ENCODE data around the gene NPHP4. TPM values are rescaled to one million over a fixed set of nuclear protein-coding genes. Genes with fewer than 3 reads are reported as not detected.

NPHP4 gene
- total RNA-seq, 6 experiments from 2014 or later, result 1.5 to 6.0 (median 2.0) TPM

GRCh38 chr1:6030132-6030531, 37.9 kb upstream of the NPHP4 start:
- intact Hi-C loops (cut with DNase I), result no loop called here

DNA sequence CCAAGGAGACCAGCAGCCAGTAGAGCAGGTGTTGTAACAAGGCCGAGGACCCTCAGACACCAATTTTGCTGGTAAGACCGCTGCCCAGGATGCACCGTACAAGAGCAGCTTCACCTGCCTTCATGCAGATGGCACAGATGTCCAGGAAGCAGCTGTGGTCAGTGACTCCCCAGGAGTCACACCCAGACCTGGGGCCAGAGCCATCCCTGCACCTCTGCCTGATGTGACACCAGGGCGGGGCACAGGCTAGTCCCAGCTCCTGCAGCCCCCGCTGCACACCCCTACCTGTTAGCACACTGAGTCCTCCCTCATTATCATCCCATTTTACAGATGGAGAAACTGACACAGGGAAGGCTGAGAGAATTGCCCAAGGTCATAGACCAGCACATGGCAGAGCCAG, 37.1 kb upstream of the NPHP4 start:
- H3K4me1 ChIP-seq, result no peaks in the 10 kb centered on the region
- DNase-seq (no peak), ATAC-seq (no peak)
- no peaks in the 10 kb centered on the region for H3K27me3 ChIP-seq
- no peak overlapping the region for H3K27ac ChIP-seq
- WGBS (ENCODE audit: insufficient coverage, low coverage, low lambda C conversion rate, missing lambda C conversion rate), result 61% methylated on average over 2 of the region's 5 CpGs
- no peak overlapping the region for H3K4me3 ChIP-seq
- no peak for TF ChIP-seq POLR2A (IDR thresholded peaks at IDR 0.05)
- TF ChIP-seq, protein P1, sequence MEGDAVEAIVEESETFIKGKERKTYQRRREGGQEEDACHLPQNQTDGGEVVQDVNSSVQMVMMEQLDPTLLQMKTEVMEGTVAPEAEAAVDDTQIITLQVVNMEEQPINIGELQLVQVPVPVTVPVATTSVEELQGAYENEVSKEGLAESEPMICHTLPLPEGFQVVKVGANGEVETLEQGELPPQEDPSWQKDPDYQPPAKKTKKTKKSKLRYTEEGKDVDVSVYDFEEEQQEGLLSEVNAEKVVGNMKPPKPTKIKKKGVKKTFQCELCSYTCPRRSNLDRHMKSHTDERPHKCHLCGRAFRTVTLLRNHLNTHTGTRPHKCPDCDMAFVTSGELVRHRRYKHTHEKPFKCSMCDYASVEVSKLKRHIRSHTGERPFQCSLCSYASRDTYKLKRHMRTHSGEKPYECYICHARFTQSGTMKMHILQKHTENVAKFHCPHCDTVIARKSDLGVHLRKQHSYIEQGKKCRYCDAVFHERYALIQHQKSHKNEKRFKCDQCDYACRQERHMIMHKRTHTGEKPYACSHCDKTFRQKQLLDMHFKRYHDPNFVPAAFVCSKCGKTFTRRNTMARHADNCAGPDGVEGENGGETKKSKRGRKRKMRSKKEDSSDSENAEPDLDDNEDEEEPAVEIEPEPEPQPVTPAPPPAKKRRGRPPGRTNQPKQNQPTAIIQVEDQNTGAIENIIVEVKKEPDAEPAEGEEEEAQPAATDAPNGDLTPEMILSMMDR (IDR thresholded peaks at IDR 0.05), result no peak
- no peaks in the 10 kb centered on the region for H3K9me3 ChIP-seq
- H3K36me3 ChIP-seq, result no peaks in the 10 kb centered on the region
- intact Hi-C loops (cut with DNase I), result no loop called here

More at GRCh38 chr1:6030132-6030531, 37.9 kb upstream of the NPHP4 start:
- Histone ChIP-seq H3K4me1 (no peaks in the 10 kb centered on the region), H3K9me3 (no peaks in the 10 kb centered on the region), H3K36me3 (no peaks in the 10 kb centered on the region), H3K27ac (no peak overlapping the region), H3K4me3 (no peak overlapping the region), H3K27me3 (no peaks in the 10 kb centered on the region)
- ATAC-seq (no peak), DNase-seq (no peak)
- TF ChIP-seq POLR2A (IDR thresholded peaks at IDR 0.05), result no peak
- TF ChIP-seq, protein P1 (IDR thresholded peaks at IDR 0.05), result no peak
- WGBS (ENCODE audit: insufficient coverage, low coverage, low lambda C conversion rate, missing lambda C conversion rate), result 70% methylated on average over 4 of the region's 7 CpGs

DNA sequence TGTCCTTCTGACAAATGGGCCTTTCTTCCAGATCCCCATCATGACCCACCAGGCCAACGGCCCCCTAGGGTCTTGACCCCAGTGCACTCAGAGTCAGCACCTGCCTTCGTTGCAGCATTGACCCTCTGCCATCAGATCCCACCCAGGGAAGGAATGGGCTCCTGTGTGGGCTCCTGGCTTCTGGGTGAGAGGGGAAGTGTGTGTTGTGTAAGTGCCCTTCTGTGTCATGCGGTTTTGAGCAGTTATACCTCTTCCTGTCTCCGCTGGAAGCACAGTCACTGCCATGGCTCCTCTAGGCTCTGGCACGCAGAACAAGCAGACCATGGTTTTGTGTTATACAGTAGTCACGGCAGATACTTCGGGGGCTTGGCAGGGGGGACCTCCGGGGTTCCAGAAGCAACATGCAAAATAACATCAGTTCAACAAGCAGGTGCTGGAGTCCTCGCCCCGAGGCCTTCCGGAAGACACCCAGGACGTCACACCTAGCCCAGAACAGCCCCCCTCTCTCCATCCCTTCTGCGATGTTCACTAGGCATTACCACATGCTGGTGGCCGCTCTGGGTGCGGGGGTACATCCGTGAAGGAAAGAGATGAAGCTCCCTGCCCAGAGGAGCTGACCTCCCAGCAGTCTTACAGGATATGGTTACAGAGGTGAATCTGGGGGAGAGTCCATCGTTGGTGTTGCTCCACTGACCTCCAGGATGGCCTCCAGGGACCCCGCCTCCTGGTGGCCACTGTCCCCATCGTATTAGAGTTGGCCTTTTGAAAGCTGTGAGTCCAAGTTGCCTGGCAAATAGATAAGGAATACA, 36.0 kb upstream of the NPHP4 start:
- no peaks in the 10 kb centered on the region for H3K4me1 ChIP-seq
- H3K36me3 ChIP-seq, result no peaks in the 10 kb centered on the region
- H3K9me3 ChIP-seq, result no peaks in the 10 kb centered on the region
- peak overlapping the region in 2 of 3 donors; percentile 16 to 51 for H3K27ac ChIP-seq
- no peak overlapping the region for H3K4me3 ChIP-seq
- peak; percentile 26 for TF ChIP-seq POLR2A (IDR thresholded peaks at IDR 0.05)
- TF ChIP-seq, protein P1 (IDR thresholded peaks at IDR 0.05), result no peak
- intact Hi-C loops (cut with DNase I), result no loop called here
- ATAC-seq (peak; percentile 35 to 64 (median 58)), DNase-seq (peak in 2 of 3 donors; percentile 50 to 61)
- no peaks in the 10 kb centered on the region for H3K27me3 ChIP-seq
- 38% methylated on average over 12 of the region's 19 CpGs for WGBS (ENCODE audit: insufficient coverage, low coverage, low lambda C conversion rate, missing lambda C conversion rate)

DNA sequence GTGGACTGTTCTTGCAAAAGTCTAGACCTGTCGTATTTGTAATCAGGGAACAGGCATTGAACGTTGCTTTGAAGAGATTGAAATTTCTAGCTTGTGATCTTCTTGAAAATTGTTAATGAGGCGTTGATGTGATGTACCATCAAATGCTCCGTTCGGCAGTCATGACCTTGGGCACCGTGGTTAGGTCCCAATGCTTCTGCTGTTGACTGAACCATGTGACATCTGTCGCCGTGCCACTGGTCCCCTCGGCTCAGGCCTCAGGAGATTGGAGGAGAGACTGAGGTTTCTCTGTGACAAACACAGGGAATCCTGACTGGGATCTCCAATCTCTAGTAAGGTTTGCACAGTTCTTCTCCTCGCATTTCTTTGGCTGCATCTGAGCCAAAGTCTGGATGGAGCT, 35.4 kb upstream of the NPHP4 start:
- peak overlapping the region in 2 of 3 donors; percentile 18 to 36 for H3K4me3 ChIP-seq

More for the DNA sequence above, 35.4 kb upstream of the NPHP4 start:
- WGBS (ENCODE audit: insufficient coverage, low coverage, low lambda C conversion rate, missing lambda C conversion rate), result 37% methylated on average over 9 of the region's 10 CpGs
- ATAC-seq (peak in 2 of 4 donors; percentile 7 to 34), DNase-seq (no peak)
- Histone ChIP-seq H3K27me3 (no peaks in the 10 kb centered on the region), H3K9me3 (no peaks in the 10 kb centered on the region), H3K27ac (peak overlapping the region in 1 of 3 donors; percentile 51), H3K36me3 (no peaks in the 10 kb centered on the region), H3K4me1 (no peaks in the 10 kb centered on the region)
- TF ChIP-seq POLR2A (IDR thresholded peaks at IDR 0.05), result no peak
- TF ChIP-seq, protein P1 (IDR thresholded peaks at IDR 0.05), result no peak
- intact Hi-C loops (cut with DNase I), result no loop called here

Data from right lobe of liver (tissue), 6 donors.